ENCODE data around the gene PFKL. TPM values are rescaled to one million over a fixed set of nuclear protein-coding genes. Genes with fewer than 3 reads are reported as not detected.

Gene PFKL
- total RNA-seq, 1 donor from 2014 or later, result 48.7 TPM

- no peaks in the 10 kb centered on the region for H4K20me1 ChIP-seq (ENCODE audit: low read depth)
- H2AFZ ChIP-seq (replicated peaks), result no peak overlapping the region
- H3K4me3 ChIP-seq, result no peak overlapping the region
- H3K36me3 Mint-ChIP-seq, result no peaks in the 10 kb centered on the region
- no peaks in the 10 kb centered on the region for H3F3A ChIP-seq (ENCODE audit: low read depth)
- H3K9me3 ChIP-seq (ENCODE audit: low read depth), result no peaks in the 10 kb centered on the region
- no peak overlapping the region for H3K27ac Mint-ChIP-seq
- no peaks in the 10 kb centered on the region for H3K4me1 ChIP-seq
- no peaks in the 10 kb centered on the region for H3K9me3 Mint-ChIP-seq
- no peak overlapping the region for H3K27ac ChIP-seq
- no peak for DNase-seq (ENCODE audit: low spot score)
- H3K27me3 Mint-ChIP-seq (ENCODE audit: insufficient read depth, low read depth), result no peaks in the 10 kb centered on the region
- H3K9ac ChIP-seq, result no peak overlapping the region
- no peak overlapping the region for H3K4me3 Mint-ChIP-seq
- no peaks in the 10 kb centered on the region for H3K79me2 ChIP-seq (ENCODE audit: low read depth)
- TF ChIP-seq EZH2phosphoT487 (IDR thresholded peaks at IDR 0.05) (no peak), CTCF (IDR thresholded peaks at IDR 0.05) (no peak), EZH2 (IDR thresholded peaks at IDR 0.05) (no peak)
- no peak overlapping the region for H3K4me2 ChIP-seq
- no peaks in the 10 kb centered on the region for H3K27me3 ChIP-seq
- no peaks in the 10 kb centered on the region for H3K4me1 Mint-ChIP-seq
- H3K36me3 ChIP-seq, result no peaks in the 10 kb centered on the region
Measured at GRCh38 chr21:44324106-44324853, 24.4 kb downstream of the PFKL start.

- no peak for DNase-seq (ENCODE audit: low spot score)
- TF ChIP-seq EZH2phosphoT487 (IDR thresholded peaks at IDR 0.05) (no peak), CTCF (IDR thresholded peaks at IDR 0.05) (no peak), EZH2 (IDR thresholded peaks at IDR 0.05) (no peak)
- Mint-ChIP-seq H3K27ac (no peak overlapping the region), H3K36me3 (no peaks in the 10 kb centered on the region), H3K4me3 (no peak overlapping the region), H3K9me3 (no peaks in the 10 kb centered on the region), H3K27me3 (ENCODE audit: insufficient read depth, low read depth) (no peaks in the 10 kb centered on the region), H3K4me1 (no peaks in the 10 kb centered on the region)
- Histone ChIP-seq H3K79me2 (ENCODE audit: low read depth) (no peaks in the 10 kb centered on the region), H3K4me2 (no peak overlapping the region), H3K9me3 (ENCODE audit: low read depth) (no peaks in the 10 kb centered on the region), H3K27ac (no peak overlapping the region), H3K36me3 (no peaks in the 10 kb centered on the region), H4K20me1 (ENCODE audit: low read depth) (no peaks in the 10 kb centered on the region), H3K4me3 (no peak overlapping the region), H3F3A (ENCODE audit: low read depth) (no peaks in the 10 kb centered on the region), H3K27me3 (no peaks in the 10 kb centered on the region), H3K4me1 (no peaks in the 10 kb centered on the region), H2AFZ (replicated peaks) (no peak overlapping the region), H3K9ac (no peak overlapping the region)
Measured at GRCh38 chr21:44324854-44325107, 24.9 kb downstream of the PFKL start.

DNA sequence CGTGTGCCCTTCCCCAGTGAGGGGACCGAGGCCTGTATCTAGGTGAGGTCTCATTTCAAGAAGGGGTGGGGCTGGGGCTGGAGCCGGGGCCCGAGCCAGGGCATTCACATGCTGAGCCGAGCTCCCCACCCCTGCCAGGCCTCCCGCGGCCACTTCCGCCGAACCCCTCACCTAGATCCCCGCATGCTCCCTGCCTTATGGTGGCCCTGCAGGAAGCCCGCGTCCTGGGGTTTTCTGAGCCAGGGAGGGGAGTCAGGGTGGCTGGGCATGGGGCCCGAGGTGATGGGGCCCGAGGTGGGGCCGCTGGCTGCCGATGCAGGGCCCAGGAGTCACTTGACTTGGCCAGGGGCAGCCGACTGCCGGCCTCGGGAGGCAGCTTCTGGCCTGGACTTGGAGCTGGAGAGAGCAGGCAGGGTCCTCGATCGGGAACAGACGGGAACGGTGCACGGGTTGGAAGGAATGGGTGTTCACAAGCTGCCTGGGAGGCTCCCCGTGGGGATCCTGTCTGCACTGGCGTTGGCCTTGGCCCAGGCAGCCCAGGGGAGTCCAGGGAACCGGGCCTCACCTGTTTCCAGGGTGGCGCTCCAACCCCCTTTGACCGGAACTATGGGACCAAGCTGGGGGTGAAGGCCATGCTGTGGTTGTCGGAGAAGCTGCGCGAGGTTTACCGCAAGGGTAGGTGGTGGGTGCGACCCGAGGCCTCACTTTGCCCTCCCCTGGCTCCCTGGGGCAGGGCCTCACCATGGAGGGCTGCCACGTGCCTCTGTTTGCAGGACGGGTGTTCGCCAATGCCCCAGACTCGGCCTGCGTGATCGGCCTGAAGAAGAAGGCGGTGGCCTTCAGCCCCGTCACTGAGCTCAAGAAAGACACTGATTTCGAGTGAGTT, 25.8 kb downstream of the PFKL start:
- H3F3A ChIP-seq (ENCODE audit: low read depth), result no peaks in the 10 kb centered on the region
- no peaks in the 10 kb centered on the region for H3K9me3 ChIP-seq (ENCODE audit: low read depth)
- no peak overlapping the region for H3K4me3 ChIP-seq
- H3K27ac Mint-ChIP-seq, result no peak overlapping the region
- H3K9me3 Mint-ChIP-seq, result no peaks in the 10 kb centered on the region
- H3K27me3 ChIP-seq, result no peaks in the 10 kb centered on the region
- H3K79me2 ChIP-seq (ENCODE audit: low read depth), result no peaks in the 10 kb centered on the region
- no peak for TF ChIP-seq EZH2 (IDR thresholded peaks at IDR 0.05)
- no peak for TF ChIP-seq CTCF (IDR thresholded peaks at IDR 0.05)
- TF ChIP-seq EZH2phosphoT487 (IDR thresholded peaks at IDR 0.05), result no peak
- H3K9ac ChIP-seq, result no peak overlapping the region
- H3K4me1 Mint-ChIP-seq, result no peaks in the 10 kb centered on the region
- no peaks in the 10 kb centered on the region for H3K36me3 ChIP-seq
- no peaks in the 10 kb centered on the region for H4K20me1 ChIP-seq (ENCODE audit: low read depth)
- no peak overlapping the region for H3K27ac ChIP-seq
- no peak overlapping the region for H2AFZ ChIP-seq (replicated peaks)
- DNase-seq (ENCODE audit: low spot score), result no peak
- H3K27me3 Mint-ChIP-seq (ENCODE audit: insufficient read depth, low read depth), result no peaks in the 10 kb centered on the region
- H3K36me3 Mint-ChIP-seq, result no peaks in the 10 kb centered on the region
- H3K4me2 ChIP-seq, result no peak overlapping the region
- no peak overlapping the region for H3K4me3 Mint-ChIP-seq
- H3K4me1 ChIP-seq, result no peaks in the 10 kb centered on the region

Data from neural progenitor cell (in vitro differentiated cells).